Parathyroid adenoma (tissue), 2 donors: ENCODE results near the gene CEACAM18.
A peak's percentile ranks its signal among the peaks of the same experiment; 100 is the strongest.

Experiments used
- H2AFZ ChIP-seq: fragments of 300-600 bp; sonication (generic); one replicate; pipeline ENCODE4 v1.7.0; 2017; ENCODE audit warnings: antibody characterized with exemption, mild to moderate bottlenecking
- H3K27ac ChIP-seq: fragments of 300-600 bp; sonication (generic); one replicate; pipeline ENCODE4 v1.7.0; 2017
- H3K27me3 ChIP-seq: fragments of 300-600 bp; sonication (generic); one replicate; pipeline ENCODE4 v1.7.0; 2017; ENCODE audit warnings: low read length; ENCODE audit not compliant: control insufficient read depth, insufficient read depth
- H3K36me3 ChIP-seq: fragments of 300-600 bp; sonication (generic); one replicate; pipeline ENCODE4 v1.7.0; 2017; ENCODE audit warnings: low read length; ENCODE audit not compliant: control insufficient read depth, insufficient read depth
- H3K4me1 ChIP-seq: fragments of 300-600 bp; sonication (generic); one replicate; pipeline ENCODE4 v1.7.0; 2017; ENCODE audit warnings: control low read depth
- H3K4me2 ChIP-seq: fragments of 300-600 bp; sonication (generic); one replicate; pipeline ENCODE4 v1.7.0; 2017; ENCODE audit warnings: low read length
- H3K4me3 ChIP-seq: fragments of 300-600 bp; sonication (generic); one replicate; pipeline ENCODE4 v1.7.0; 2017; ENCODE audit warnings: low read depth, low read length
- H3K79me2 ChIP-seq: fragments of 300-600 bp; sonication (generic); one replicate; pipeline ENCODE4 v1.7.0; 2017; ENCODE audit warnings: control low read depth
- H3K9ac ChIP-seq: fragments of 300-600 bp; sonication (generic); one replicate; pipeline ENCODE4 v1.7.0; 2017; ENCODE audit warnings: mild to moderate bottlenecking
- H3K9me3 ChIP-seq: fragments of 300-600 bp; sonication (generic); one replicate; pipeline ENCODE4 v1.7.0; 2017; ENCODE audit warnings: low read length; ENCODE audit not compliant: control insufficient read depth
- CTCF ChIP-seq: fragments of 300-600 bp; sonication (generic); IDR thresholded peaks from one replicate; pipeline ENCODE4 v1.7.0; 2017; ENCODE audit warnings: antibody characterized with exemption, mild to moderate bottlenecking
- donor health status: primary hyperparathyroidism.

Gene CEACAM18

GRCh38 chr19:51529301-51529700, 51.0 kb downstream of the CEACAM18 start:
- H2AFZ ChIP-seq, result no peak overlapping the region
- TF ChIP-seq CTCF, result no peak
- no peaks in the 10 kb centered on the region for H3K27me3 ChIP-seq

GRCh38 chr19:51530616-51531015, 52.3 kb downstream of the CEACAM18 start:
- Histone ChIP-seq H3K79me2 (no peaks in the 10 kb centered on the region), H3K4me2 (no peak overlapping the region), H2AFZ (no peak overlapping the region), H3K4me1 (no peaks in the 10 kb centered on the region), H3K27ac (no peak overlapping the region), H3K27me3 (no peaks in the 10 kb centered on the region), H3K9me3 (no peaks in the 10 kb centered on the region), H3K9ac (no peak overlapping the region), H3K36me3 (no peaks in the 10 kb centered on the region), H3K4me3 (no peak overlapping the region)
- TF ChIP-seq CTCF, result no peak

More at GRCh38 chr19:51529301-51529700, 51.0 kb downstream of the CEACAM18 start:
- no peak overlapping the region for H3K27ac ChIP-seq
- H3K4me1 ChIP-seq, result no peaks in the 10 kb centered on the region
- H3K4me2 ChIP-seq, result no peak overlapping the region
- H3K79me2 ChIP-seq, result no peaks in the 10 kb centered on the region
- no peaks in the 10 kb centered on the region for H3K36me3 ChIP-seq
- H3K9ac ChIP-seq, result no peak overlapping the region
- no peaks in the 10 kb centered on the region for H3K9me3 ChIP-seq
- no peak overlapping the region for H3K4me3 ChIP-seq

GRCh38 chr19:51531349-51532315, 53.3 kb downstream of the CEACAM18 start, which contains the start of gene SIGLEC6:
TSS of gene SIGLEC6 (minus strand) at chr19:51531670. CDS start at chr19:51531648, 22 bp downstream.
- no peaks in the 10 kb centered on the region for H3K9me3 ChIP-seq
- peak within 1 kb of the TSS; percentile 53 for H2AFZ ChIP-seq
- no peaks in the 10 kb centered on the region for H3K4me1 ChIP-seq
- no peaks in the 10 kb centered on the region for H3K27me3 ChIP-seq
- H3K4me3 ChIP-seq, result no peak within 1 kb of the TSS
- H3K9ac ChIP-seq, result no peak within 1 kb of the TSS
- H3K36me3 ChIP-seq, result no peaks in the 10 kb centered on the region
- no peak for TF ChIP-seq CTCF
- H3K4me2 ChIP-seq, result no peak within 1 kb of the TSS
- H3K27ac ChIP-seq, result no peak within 1 kb of the TSS
- no peaks in the 10 kb centered on the region for H3K79me2 ChIP-seq

- H3K27ac ChIP-seq, result no peak overlapping the region
- no peak overlapping the region for H3K9ac ChIP-seq
- H3K36me3 ChIP-seq, result no peaks in the 10 kb centered on the region
- H2AFZ ChIP-seq, result no peak overlapping the region
- H3K4me2 ChIP-seq, result no peak overlapping the region
- H3K9me3 ChIP-seq, result no peaks in the 10 kb centered on the region
- H3K4me1 ChIP-seq, result no peaks in the 10 kb centered on the region
- no peaks in the 10 kb centered on the region for H3K27me3 ChIP-seq
- no peak overlapping the region for H3K4me3 ChIP-seq
- TF ChIP-seq CTCF, result no peak
- H3K79me2 ChIP-seq, result no peaks in the 10 kb centered on the region
Observed at GRCh38 chr19:51535535-51535934, 57.2 kb downstream of the CEACAM18 start.
